ENCODE data around the gene ZNF385A.

The ZNF385A gene

DNA sequence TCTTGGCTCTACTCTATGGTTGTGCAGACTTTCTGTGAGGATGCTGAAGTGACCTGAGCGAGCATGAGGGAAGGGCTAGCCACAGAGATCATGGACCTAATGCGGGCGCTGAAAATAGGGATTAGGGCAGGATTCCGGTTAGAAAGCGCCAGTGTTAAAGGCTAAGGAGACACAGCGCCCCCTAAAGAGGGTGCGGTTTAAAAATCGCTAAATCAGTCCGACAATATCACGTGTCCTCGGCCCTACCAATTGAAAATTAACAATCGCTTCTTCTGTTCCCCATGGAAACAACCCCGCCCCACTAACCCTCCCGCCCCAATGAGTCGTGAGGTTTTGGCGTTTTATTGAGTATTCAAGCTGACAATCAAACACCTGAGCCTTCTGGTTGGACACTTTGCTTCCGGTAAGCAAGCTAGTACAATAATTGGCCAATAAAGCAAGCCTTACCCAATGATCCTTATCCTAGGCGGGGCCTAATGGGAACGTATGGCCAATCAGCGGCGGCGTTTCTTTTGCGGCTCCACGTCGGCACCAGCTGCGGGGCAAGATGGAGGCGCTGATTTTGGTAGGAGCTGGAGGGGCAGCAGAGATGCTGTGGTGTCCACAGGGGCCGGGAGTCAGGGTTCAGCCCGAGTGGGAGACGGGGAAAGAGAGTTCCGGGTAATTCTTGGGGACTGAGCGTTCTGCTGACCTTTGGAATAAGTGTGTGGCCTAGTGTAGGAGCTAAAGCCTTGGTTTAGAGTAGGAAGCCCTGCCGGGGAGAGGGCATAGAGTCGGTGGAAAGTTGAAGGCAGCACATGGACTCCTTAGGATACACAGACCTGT is 59.7 kb downstream of the ZNF385A start, which contains the start of gene COPZ1:
Gene COPZ1 (plus strand): TSS at position 515 of the 825 bp plus-strand sequence. CDS start 33 bp downstream, at position 548.
- peak; percentile 85 for DNase-seq (ENCODE audit: low read depth)

DNA sequence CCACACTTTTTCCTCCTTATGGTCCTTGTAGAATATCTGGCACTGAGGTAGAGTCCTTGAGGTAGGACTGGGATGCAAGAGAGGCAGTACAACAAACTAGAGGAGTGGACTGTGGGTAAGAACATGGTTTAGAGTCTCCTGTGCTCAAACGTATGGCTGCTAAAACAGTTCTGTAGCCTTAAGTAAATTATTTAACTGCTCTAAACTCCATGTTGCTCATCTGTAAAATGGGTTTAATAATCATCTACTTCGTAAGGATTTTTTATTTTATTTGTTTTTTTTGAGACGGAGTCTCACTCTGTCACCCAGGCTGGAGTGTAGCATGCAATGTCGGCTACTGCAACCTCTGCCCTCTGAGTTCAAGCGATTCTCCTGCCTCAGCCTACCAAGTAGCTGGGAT is 63.2 kb downstream of the ZNF385A start:
- no peak for DNase-seq (ENCODE audit: low read depth)

Data from activated T-cell treated with anti-CD3 and anti-CD28 coated beads for 48 hours (primary cell).